HL-60/S4 treated with phorbol 12-myristate 13-acetate at 8.2 ng/mL for 4 days and 3 days (cell line): Measurements from ENCODE around the gene TKTL1.

Source experiments
- in situ Hi-C: fragments of 300-500 bp; cut with MboI; formaldehyde crosslinking; loops from 2 replicates; pipeline ENCODE4 v1.15.0; 2022; ENCODE audit warnings: low sequenced_read_pairs

Gene TKTL1

GRCh38 chrX:154308108-154308946, 12.7 kb downstream of the TKTL1 start:
- in situ Hi-C loops: no loop called here

- in situ Hi-C loops: no loop called here
Observed at GRCh38 chrX:154309041-154309775, 13.6 kb downstream of the TKTL1 start.

- in situ Hi-C loops: no loop called here
Observed at GRCh38 chrX:154310616-154311536, 15.3 kb downstream of the TKTL1 start.

GRCh38 chrX:154312116-154312515, 16.5 kb downstream of the TKTL1 start:
- in situ Hi-C loops: no loop called here

- in situ Hi-C loops: no loop called here
Observed at GRCh38 chrX:154313147-154313546, 17.6 kb downstream of the TKTL1 start.

GRCh38 chrX:154315416-154315815, 19.8 kb downstream of the TKTL1 start:
- in situ Hi-C loops: no loop called here

- in situ Hi-C loops: no loop called here
Observed at GRCh38 chrX:154317391-154317995, 21.9 kb downstream of the TKTL1 start.

- in situ Hi-C loops: no loop called here
Observed at GRCh38 chrX:154320406-154320805, 24.8 kb downstream of the TKTL1 start.

- in situ Hi-C loops: no loop called here
Observed at GRCh38 chrX:154321152-154321551, 25.6 kb downstream of the TKTL1 start.

- in situ Hi-C loops: no loop called here
Observed at GRCh38 chrX:154321594-154321993, 26.0 kb downstream of the TKTL1 start.

GRCh38 chrX:154322890-154323289, 27.3 kb downstream of the TKTL1 start:
- in situ Hi-C loops: no loop called here

- in situ Hi-C loops: no loop called here
Observed at GRCh38 chrX:154323537-154323936, 27.9 kb downstream of the TKTL1 start.

- in situ Hi-C loops: no loop called here
Observed at GRCh38 chrX:154325541-154325940, 29.9 kb downstream of the TKTL1 start.

- in situ Hi-C loops: no loop called here
Observed at GRCh38 chrX:154327038-154327820, 31.6 kb downstream of the TKTL1 start.

- in situ Hi-C loops: no loop called here
Observed at GRCh38 chrX:154328646-154329045, 33.1 kb downstream of the TKTL1 start.

GRCh38 chrX:154329294-154329693, 33.7 kb downstream of the TKTL1 start:
- in situ Hi-C loops: no loop called here

GRCh38 chrX:154332561-154332960, 37.0 kb downstream of the TKTL1 start:
- in situ Hi-C loops: no loop called here

- in situ Hi-C loops: no loop called here
Observed at GRCh38 chrX:154333116-154333515, 37.5 kb downstream of the TKTL1 start.

GRCh38 chrX:154333837-154334271, 38.3 kb downstream of the TKTL1 start:
- in situ Hi-C loops: no loop called here

- in situ Hi-C loops: no loop called here
Observed at GRCh38 chrX:154334496-154334895, 38.9 kb downstream of the TKTL1 start.
